Karpas-422 (cell line): ENCODE measurements around the gene BMI1. TPM values are rescaled to one million over a fixed set of nuclear protein-coding genes. Genes with fewer than 3 reads are reported as not detected.

Experiments used
- DNase-seq: peaks from one replicate; pipeline ENCODE4 v3.0.0-alpha.2; 2015
- H2AFZ ChIP-seq: fragments of 200-600 bp; sonication (generic); 2 replicates; pipeline ENCODE4 v1.6.1; 2014; ENCODE audit warnings: antibody characterized with exemption, low read length, mixed read lengths
- H3K27ac ChIP-seq: fragments of 200-600 bp; sonication (generic); 2 replicates; pipeline ENCODE4 v1.5.1; 2014; ENCODE audit warnings: mild to moderate bottlenecking, low read length, moderate library complexity
- H3K27me3 ChIP-seq: fragments of 200-600 bp; sonication (generic); 2 replicates; pipeline ENCODE4 v1.6.1; 2014; ENCODE audit warnings: low read length, mixed read lengths
- H3K36me3 ChIP-seq: fragments of 200-600 bp; sonication (generic); 2 replicates; pipeline ENCODE4 v1.6.1; 2014; ENCODE audit warnings: low read length, mixed read lengths; ENCODE audit not compliant: insufficient read depth
- H3K4me1 ChIP-seq: fragments of 200-600 bp; sonication (generic); 2 replicates; pipeline ENCODE4 v1.6.1; 2014; ENCODE audit warnings: mild to moderate bottlenecking, low read length, mixed read lengths
- H3K4me2 ChIP-seq: fragments of 200-600 bp; sonication (generic); 2 replicates; pipeline ENCODE4 v1.6.1; 2014; ENCODE audit warnings: low read length, low read depth, mild to moderate bottlenecking; ENCODE audit not compliant: poor library complexity, severe bottlenecking
- H3K4me3 ChIP-seq: fragments of 200-600 bp; sonication (generic); 2 replicates; pipeline ENCODE4 v1.5.1; 2014; ENCODE audit warnings: mild to moderate bottlenecking, antibody characterized with exemption, low read length, mixed read lengths
- H3K79me2 ChIP-seq: fragments of 200-600 bp; sonication (generic); 2 replicates; pipeline ENCODE4 v1.6.1; 2014; ENCODE audit warnings: mild to moderate bottlenecking, low read length, mixed read lengths
- H3K9ac ChIP-seq: fragments of 200-600 bp; sonication (generic); 2 replicates; pipeline ENCODE4 v1.6.0; 2014; ENCODE audit warnings: low read length
- H3K9me2 ChIP-seq: fragments of 200-600 bp; sonication (generic), shearing (Covaris generic); replicated peaks from 2 replicates; pipeline ENCODE4 v1.6.0; 2014; ENCODE audit warnings: mild to moderate bottlenecking, low read length, moderate library complexity; ENCODE audit not compliant: insufficient read depth
- H3K9me3 ChIP-seq: fragments of 300-700, 200-600 bp; sonication (generic); 2 replicates; pipeline ENCODE4 v1.6.1; 2014; ENCODE audit warnings: low read length, mixed read lengths
- H4K20me1 ChIP-seq: fragments of 200-600 bp; sonication (generic); 2 replicates; pipeline ENCODE4 v1.6.1; 2014; ENCODE audit warnings: mild to moderate bottlenecking, antibody characterized with exemption, low read length, low read depth; ENCODE audit not compliant: insufficient read depth
- total RNA-seq: library from RNA; depleted of rRNA; stranded (reverse); fragments of >200 nt; shearing (Covaris generic); gene quantifications from 2 replicates; pipeline ENCODE4 v1.2.3, GENCODE V29; 2014; ENCODE audit warnings: low replicate concordance

The BMI1 gene
- total RNA-seq, 1 experiment from 2014 or later, result 30.4 TPM

DNA sequence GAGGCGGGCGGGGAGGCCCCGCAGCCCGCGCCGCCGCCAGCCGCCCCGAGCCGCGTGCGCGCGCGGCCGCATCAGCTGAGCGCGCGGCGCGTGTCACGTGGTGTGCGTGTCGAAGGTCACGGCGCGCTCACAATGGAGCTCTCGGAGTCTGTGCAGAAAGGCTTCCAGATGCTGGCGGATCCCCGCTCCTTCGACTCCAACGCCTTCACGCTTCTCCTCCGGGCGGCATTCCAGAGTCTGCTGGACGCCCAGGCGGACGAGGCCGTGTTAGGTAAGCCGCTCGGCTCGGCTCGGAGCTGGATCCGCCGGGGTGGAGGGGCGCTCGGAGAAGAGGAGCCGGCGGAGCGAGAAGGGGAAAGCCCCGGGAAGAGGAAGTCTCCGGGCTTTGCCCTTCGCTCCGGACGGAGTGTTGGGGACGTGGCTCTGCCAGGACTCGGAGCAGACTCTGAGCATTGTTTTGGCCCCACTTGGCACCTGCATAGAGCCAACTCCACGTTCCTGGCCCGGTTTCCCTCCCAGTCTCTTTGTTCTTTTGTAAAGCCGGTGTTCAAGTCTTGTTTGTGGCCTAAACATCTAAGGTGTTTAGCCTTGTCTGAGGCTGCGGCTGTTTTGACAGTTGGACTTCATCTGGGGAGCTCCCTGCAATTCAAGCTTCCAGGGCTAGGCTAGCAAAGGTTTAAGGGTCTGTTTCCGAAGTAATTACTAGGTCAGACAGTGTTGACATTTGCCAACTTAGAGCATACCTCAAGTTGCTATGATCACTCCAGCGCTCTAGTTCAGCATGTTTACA lies 4.4 kb upstream of the BMI1 start, which contains the start of gene COMMD3:
Gene COMMD3 (plus strand): TSS at position 103 of the 790 bp plus-strand sequence. CDS start 30 bp downstream, at position 133.
- Histone ChIP-seq H3K4me1 (peaks cover 43% of the 10 kb centered on the region), H4K20me1 (no peaks in the 10 kb centered on the region), H3K27ac (no peak within 1 kb of the TSS), H3K4me3 (peak within 1 kb of the TSS; percentile 66), H3K79me2 (no peaks in the 10 kb centered on the region), H2AFZ (peak within 1 kb of the TSS; percentile 90), H3K9me3 (no peaks in the 10 kb centered on the region), H3K36me3 (no peaks in the 10 kb centered on the region), H3K27me3 (0 out of 2 replicates have a peak, but pooled peaks cover 4% of the 10 kb centered on the region), H3K4me2 (peak within 1 kb of the TSS; percentile 75), H3K9me2 (no peaks in the 10 kb centered on the region), H3K9ac (peak within 1 kb of the TSS; percentile 77)
- peak; percentile 90 for DNase-seq

DNA sequence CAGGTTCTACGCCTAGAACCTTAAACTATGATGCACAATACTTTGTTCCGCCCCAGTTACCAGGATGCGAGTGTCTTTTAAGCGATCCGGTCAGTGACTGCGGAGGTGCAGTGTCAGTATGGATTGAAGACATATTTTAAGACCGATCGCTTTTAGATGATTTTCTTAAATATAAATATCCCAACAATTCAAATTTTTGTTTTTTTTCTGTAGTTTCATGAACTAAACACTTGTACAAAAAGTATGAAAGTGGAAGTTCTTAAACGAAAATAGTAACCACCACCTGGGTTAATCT lies 3.9 kb upstream of the BMI1 start:
- Histone ChIP-seq H3K4me1 (peaks cover 43% of the 10 kb centered on the region), H3K27me3 (peaks cover 4% of the 10 kb centered on the region; the same call in 1 of the 2 replicates), H3K36me3 (no peaks in the 10 kb centered on the region), H3K9ac (peak overlapping the region; percentile 77), H3K9me2 (no peaks in the 10 kb centered on the region), H2AFZ (no peak overlapping the region), H4K20me1 (no peaks in the 10 kb centered on the region), H3K79me2 (no peaks in the 10 kb centered on the region), H3K4me3 (peak overlapping the region; percentile 66), H3K27ac (no peak overlapping the region), H3K9me3 (no peaks in the 10 kb centered on the region), H3K4me2 (peak overlapping the region; percentile 75)
- DNase-seq, result peak; percentile 62

DNA sequence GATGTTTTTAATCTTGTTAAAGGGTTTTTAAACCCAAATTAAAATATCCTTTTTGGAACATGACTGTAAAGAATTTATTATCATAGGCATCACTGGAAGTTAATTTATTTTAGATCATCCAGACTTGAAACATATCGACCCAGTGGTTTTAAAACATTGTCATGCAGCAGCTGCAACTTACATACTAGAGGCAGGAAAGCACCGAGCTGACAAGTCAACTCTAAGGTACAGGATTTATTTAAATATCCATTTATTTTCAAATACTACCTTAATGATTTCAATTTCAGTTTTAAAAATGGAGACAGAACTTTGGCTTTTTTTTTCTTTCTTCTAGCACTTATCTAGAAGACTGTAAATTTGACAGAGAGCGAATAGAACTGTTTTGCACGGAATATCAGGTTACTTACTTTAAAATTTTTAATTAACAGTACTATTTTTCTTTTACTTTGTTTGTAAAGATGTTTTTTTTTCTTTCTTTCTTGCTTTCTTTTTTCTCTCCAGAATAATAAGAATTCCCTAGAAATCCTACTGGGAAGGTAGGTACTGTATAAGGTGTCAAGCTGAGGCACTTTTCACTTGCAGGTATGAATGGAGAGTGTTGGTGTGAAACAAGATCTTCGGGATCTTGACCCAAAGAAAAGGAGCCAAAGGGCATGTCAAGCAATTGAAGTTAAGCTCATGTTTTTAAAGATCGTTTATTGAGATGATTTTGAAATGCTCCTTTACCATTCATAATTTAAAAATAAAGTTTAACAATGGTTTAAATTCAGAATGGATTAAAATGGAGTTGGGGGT lies 2.9 kb upstream of the BMI1 start:
- Histone ChIP-seq H3K79me2 (no peaks in the 10 kb centered on the region), H3K27me3 (peaks cover 4% of the 10 kb centered on the region; the same call in 1 of the 2 replicates), H3K9me3 (no peaks in the 10 kb centered on the region), H3K4me3 (peak overlapping the region; percentile 66; the same call in 1 of the 2 replicates), H3K9ac (no peak overlapping the region), H3K9me2 (no peaks in the 10 kb centered on the region), H2AFZ (no peak overlapping the region), H3K4me1 (peaks cover 50% of the 10 kb centered on the region), H3K36me3 (no peaks in the 10 kb centered on the region), H3K27ac (no peak overlapping the region), H4K20me1 (0 out of 2 replicates have a peak, but pooled peaks cover 1% of the 10 kb centered on the region), H3K4me2 (peak overlapping the region; percentile 75)
- peak; percentile 39 for DNase-seq

DNA sequence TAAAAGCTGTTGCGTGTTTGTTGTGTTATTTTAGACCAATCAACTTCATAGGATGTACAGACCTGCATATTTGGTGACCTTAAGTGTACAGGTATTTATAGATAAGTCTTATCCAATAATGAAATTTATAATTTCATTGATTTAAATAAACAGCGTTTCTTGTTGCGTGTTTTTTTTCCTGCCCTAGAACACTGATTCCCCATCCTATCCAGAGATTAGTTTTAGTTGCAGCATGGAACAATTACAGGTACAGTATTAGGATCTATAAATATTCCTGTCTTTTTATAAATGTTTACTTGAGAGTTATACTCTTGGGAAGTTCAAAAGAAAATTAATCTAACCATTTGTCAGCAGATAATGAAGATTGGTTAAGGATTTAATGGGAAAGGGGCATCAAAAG lies 2.1 kb upstream of the BMI1 start:
- no peaks in the 10 kb centered on the region for H3K79me2 ChIP-seq
- DNase-seq, result peak; percentile 26
- H4K20me1 ChIP-seq, result peaks cover 9% of the 10 kb centered on the region
- H2AFZ ChIP-seq, result no peak overlapping the region
- H3K9me2 ChIP-seq, result no peaks in the 10 kb centered on the region
- no peak overlapping the region for H3K4me2 ChIP-seq
- no peak overlapping the region for H3K9ac ChIP-seq
- H3K27ac ChIP-seq, result no peak overlapping the region
- H3K27me3 ChIP-seq, result peaks cover 4% of the 10 kb centered on the region; the same call in 1 of the 2 replicates
- no peaks in the 10 kb centered on the region for H3K36me3 ChIP-seq
- H3K9me3 ChIP-seq, result no peaks in the 10 kb centered on the region
- H3K4me3 ChIP-seq, result no peak overlapping the region
- peaks cover 53% of the 10 kb centered on the region for H3K4me1 ChIP-seq

DNA sequence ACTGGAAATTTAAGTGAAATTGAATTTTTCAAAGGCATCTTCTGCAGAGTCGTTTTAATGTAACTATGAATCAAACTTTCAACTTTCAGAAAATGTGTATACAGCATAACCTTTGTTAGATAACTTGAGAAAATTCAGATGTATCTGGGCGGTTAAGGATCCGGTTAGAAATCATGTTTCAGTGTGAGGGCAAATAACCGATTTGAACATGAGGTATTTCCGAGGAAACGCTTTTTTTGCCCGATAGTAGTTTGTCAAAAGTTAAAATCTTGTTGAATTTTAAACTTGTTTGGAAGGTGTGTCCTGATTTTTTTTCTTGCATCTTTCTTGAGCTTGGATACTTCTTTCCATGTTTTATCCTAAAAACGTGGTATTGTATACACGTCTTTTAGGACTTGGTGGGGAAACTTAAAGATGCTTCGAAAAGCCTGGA lies 1.3 kb upstream of the BMI1 start:
- peaks cover 17% of the 10 kb centered on the region for H4K20me1 ChIP-seq
- no peaks in the 10 kb centered on the region for H3K79me2 ChIP-seq
- H3K9me3 ChIP-seq, result no peaks in the 10 kb centered on the region
- H2AFZ ChIP-seq, result no peak overlapping the region
- peaks cover 4% of the 10 kb centered on the region; the same call in 1 of the 2 replicates for H3K27me3 ChIP-seq
- no peak overlapping the region for H3K9ac ChIP-seq
- DNase-seq, result peak; percentile 37
- H3K9me2 ChIP-seq, result no peaks in the 10 kb centered on the region
- H3K36me3 ChIP-seq, result no peaks in the 10 kb centered on the region
- H3K4me3 ChIP-seq, result no peak overlapping the region
- no peak overlapping the region for H3K27ac ChIP-seq
- H3K4me2 ChIP-seq, result no peak overlapping the region
- H3K4me1 ChIP-seq, result peaks cover 61% of the 10 kb centered on the region

DNA sequence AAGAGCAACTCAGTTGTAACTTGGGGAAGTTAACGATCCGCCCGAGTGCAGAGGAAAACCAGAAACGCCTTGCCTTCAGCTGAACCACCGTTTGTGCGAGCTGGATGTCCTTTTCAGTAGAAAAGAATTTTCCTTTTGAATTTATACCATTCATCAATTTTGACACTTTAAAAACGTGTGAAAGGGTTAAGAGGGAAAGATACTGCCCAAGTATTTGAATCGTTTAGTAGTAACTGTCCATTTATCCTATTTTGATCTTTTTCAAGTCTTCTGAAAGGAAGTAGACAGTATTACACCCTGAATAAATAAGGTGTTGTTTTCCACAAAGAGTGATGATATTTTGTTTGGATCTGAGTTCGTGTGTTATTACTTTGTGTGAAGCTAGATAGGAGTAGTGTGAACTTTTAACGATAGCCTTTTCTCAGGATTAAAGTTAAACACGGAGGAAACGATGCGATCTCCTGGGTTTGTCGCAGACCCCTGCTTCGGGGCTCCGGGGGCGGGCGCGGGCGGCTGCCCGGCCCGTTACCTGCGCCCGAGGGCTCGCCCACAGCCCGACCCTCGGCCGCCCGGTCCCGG lies 830 bp upstream of the BMI1 start:
- Histone ChIP-seq H3K9ac (peak overlapping the region; percentile 44; the same call in 1 of the 2 replicates), H3K27ac (no peak overlapping the region), H2AFZ (no peak overlapping the region), H3K9me3 (no peaks in the 10 kb centered on the region), H3K4me2 (peak overlapping the region; percentile 66), H4K20me1 (peaks cover 21% of the 10 kb centered on the region), H3K4me3 (peak overlapping the region; percentile 55), H3K4me1 (peaks cover 61% of the 10 kb centered on the region), H3K36me3 (no peaks in the 10 kb centered on the region), H3K27me3 (peaks cover 4% of the 10 kb centered on the region; the same call in 1 of the 2 replicates), H3K79me2 (no peaks in the 10 kb centered on the region), H3K9me2 (no peaks in the 10 kb centered on the region)
- peak; percentile 48 for DNase-seq

DNA sequence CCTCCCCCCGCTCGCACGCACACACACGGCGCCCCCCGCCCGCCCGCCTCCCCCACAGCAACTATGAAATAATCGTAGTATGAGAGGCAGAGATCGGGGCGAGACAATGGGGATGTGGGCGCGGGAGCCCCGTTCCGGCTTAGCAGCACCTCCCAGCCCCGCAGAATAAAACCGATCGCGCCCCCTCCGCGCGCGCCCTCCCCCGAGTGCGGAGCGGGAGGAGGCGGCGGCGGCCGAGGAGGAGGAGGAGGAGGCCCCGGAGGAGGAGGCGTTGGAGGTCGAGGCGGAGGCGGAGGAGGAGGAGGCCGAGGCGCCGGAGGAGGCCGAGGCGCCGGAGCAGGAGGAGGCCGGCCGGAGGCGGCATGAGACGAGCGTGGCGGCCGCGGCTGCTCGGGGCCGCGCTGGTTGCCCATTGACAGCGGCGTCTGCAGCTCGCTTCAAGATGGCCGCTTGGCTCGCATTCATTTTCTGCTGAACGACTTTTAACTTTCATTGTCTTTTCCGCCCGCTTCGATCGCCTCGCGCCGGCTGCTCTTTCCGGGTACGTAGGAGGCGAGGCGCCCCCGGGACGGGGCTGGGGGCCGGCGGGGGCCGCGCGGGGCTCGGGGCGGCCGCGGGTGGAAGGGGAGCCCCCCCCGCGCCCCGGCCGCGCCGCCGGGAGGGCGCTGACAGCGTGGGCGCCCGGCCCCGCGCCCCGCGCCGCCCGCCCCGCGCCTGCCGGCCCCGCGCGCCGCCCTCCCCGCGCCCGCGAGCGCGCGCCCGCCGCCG lies 441 bp downstream of the BMI1 start:
- Histone ChIP-seq H3K36me3 (no peaks in the 10 kb centered on the region), H4K20me1 (peaks cover 27% of the 10 kb centered on the region), H2AFZ (peak overlapping the region; percentile 71), H3K9me3 (no peaks in the 10 kb centered on the region), H3K9ac (peak overlapping the region; percentile 85), H3K4me3 (peak overlapping the region; percentile 75), H3K79me2 (no peaks in the 10 kb centered on the region), H3K27me3 (no peaks in the 10 kb centered on the region; the same call in 1 of the 2 replicates), H3K27ac (no peak overlapping the region), H3K4me2 (peak overlapping the region; percentile 92), H3K4me1 (peaks cover 53% of the 10 kb centered on the region), H3K9me2 (no peaks in the 10 kb centered on the region)
- DNase-seq, result peak; percentile 82
